HPDE6-E6E7 (cell line): ENCODE data around the gene CCDC57.
"Not testable (repeated sequence)": the region's sequence is repeated elsewhere in the genome, so short reads cannot be mapped to it uniquely, and the experiment has no call there.

ENCODE experiments used
- DNase-seq: peaks from one replicate; pipeline ENCODE4 v3.0.0; 2011; ENCODE audit warnings: missing footprints; ENCODE audit errors: extremely low spot score

Gene CCDC57

GRCh38 chr17:82222816-82223215, 10.2 kb upstream of the CCDC57 start:
- no peak for DNase-seq

DNA sequence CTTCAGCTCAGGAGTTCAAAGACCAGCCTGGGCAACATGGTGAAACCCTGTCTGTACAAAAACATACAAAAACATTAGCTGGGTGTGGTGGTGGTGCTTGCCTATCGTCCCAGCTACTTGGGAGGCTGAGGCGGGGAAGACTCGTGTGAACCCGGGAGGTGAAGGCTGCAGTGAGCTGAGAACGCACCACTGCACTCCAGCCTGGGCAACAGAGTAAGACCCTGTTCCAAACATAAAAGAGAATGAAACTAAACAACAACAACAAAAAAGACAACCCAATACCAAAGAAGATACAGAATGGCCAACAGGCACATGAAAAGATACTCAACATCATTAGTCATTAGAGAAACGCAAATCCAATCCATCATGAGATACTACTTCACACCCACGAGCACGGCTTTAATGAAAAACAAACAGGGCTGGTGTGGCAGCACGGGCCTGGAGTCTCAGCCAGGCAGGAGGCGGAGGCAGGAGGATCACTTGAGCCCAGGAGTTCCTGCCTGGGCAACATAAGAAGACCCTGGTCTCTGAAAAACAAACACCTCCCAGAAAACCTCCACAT, 8.8 kb upstream of the CCDC57 start:
- DNase-seq = no peak

DNA sequence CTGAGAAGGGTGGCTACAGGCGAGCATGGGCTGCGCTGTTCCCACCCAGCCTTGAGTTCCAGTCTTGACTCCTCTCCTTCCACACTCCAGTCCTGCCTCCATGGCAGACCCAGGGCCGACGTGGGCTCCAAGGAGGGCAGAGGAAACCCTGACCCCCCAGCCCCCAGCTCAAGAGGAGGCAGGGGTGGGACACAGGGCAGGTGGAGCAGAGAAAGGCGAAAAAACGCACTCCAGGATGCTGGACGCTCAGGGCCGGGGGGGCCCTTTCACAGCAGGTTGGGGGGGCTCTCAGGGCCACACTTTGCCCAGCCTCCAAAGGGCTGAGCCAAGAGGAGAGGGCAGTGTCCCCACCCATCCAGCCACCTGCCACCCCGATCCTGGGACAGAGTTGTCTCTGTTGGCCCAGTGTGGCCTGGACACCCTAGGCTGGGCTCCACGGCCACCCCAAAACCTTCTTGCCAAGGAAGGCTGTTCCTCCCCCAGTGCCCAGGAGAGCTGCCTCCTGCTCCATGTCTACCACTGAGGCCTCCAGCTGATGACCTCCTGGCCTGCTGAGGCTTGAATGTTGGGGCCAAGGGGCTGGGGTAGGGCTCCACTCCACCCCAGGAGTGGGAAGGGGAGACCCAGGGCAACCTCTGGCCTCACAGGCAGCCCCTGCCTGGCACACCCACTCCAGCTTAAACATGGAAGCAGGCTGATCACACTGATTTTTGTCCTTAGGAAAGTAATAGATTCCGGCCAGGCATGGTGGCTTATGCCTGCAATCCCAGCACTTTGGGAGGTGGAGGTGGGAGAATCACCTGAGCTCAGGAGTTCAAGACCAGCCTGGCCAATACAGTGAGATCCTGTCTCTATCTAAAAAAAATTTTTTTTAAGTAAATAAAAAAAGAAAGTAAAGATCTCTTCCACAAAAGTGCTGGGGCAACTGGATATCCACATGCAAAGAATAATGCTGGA, 7.4 kb upstream of the CCDC57 start:
- DNase-seq = no peak

DNA sequence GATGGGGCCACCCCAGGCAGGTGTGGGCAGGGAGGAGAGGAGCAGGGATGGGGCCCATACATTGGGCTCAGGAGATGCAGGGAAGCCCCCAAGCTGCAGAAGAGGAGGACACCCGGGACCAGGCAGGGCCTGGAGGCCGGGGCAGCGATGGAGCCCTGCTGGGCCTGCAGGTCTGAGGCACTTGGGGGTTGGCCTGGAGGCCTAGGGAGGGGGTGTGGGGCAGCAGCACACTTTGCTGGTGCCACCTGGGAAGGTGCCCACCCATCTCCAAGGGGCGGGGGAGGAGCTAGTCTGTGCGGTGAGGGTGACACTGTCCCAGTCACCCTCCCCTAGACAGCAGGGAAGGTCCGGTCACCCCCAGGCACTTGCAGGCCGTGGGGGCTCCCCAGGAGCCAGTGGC, 6.4 kb upstream of the CCDC57 start:
- DNase-seq = no peak

- DNase-seq = no peak
These were observed 5.9 kb upstream of the CCDC57 start for GRCh38 chr17:82218349-82219075.

DNA sequence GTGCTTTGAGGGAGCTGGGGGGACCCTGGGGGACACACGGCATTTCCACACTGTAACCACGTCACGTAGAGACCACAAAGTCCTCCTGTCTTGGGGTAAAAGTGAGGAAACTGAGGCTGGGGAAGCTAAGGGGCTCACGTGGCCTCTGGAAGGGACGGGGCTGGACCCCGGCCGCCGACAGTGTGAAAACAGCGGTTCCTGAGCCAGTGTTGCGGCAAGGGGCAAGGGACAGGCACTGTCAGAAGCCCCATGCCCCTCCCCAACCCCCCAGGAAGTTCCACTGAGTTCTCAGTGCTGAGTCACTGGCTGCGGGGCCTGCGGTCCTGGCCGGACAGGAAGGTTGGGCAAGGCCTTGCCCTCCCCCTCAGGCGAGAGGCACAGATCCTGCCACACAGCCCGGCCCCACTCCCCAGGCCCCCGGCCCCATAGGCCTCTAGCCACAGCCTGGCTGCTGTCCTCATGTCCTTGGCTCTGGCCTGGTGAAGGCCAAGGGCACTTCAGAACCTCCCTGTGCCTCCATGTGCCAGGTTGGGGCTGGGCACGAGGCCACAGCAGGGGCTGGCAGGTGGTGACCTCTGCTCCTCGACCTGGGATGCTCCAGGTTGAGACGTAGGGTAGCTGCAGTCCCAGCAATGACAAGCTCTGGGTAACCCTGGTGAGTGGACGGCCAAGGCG, 5.0 kb upstream of the CCDC57 start:
- DNase-seq = no peak

DNA sequence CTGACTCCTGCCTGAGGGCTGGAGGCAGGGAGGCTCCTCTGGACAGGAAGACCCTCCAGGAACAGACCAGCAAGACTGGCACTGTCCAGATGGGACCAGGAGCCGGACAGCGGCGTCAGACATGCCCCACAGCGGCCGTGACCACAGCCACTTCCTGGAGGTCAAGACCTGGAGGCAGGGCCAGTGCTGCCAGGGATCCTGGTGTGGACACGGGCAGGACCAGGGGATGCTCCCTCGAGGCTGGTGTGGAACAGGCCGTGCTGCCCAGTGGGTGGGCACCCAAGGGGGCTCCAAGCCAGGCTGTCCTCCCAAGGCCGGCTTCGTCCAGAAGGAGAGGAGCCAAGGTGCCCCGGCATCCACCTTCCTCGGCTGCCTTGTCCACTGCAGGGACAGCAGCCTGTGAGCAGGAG, 4.5 kb upstream of the CCDC57 start:
- no peak for DNase-seq

GRCh38 chr17:82216301-82217119, 3.9 kb upstream of the CCDC57 start:
- peak; percentile 69 for DNase-seq

- DNase-seq = no peak
These were observed 3.3 kb upstream of the CCDC57 start for GRCh38 chr17:82215972-82216300.

DNA sequence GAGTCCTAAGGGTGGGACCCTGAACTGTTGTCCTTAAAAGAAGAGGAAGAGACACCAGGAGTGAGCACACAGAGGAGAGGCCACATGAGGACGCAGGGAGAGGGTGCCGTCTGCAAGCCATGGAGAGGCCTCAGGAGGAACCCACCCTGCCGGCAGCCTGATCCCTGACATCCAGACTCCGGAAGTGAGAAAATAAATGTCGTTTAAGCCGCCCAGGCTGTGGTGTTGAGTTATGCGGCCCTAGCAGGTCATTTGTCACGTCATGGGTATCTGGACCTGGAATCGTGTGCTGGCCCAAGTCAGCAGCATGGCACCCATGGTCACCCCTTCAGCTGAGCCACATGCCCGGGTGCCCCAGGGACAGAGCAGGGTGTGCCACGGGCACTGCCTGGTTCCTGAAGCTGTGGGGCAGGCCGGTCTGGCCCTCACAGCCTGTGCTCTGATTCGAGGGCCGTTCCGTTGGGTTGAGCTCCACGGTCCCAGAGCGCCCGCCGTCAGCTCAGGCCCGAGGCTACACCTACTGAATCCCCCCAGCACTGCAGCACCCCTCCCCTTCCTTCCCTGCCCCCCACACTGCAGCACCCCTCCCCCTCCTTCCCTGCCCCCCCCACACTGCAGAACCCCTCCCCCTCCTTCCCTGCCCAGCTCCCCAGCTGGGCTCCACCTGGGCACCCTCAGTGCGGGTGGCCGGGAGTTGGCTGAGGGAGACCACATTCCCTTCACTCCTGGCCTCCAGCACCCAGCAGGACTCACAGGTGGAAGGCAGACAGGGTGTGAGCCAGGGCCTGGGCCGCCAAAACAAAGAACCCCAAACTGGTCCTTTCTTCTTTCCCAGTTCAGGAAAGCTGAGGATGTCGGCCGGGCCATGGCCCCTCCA, 2.7 kb upstream of the CCDC57 start:
- no peak for DNase-seq

DNA sequence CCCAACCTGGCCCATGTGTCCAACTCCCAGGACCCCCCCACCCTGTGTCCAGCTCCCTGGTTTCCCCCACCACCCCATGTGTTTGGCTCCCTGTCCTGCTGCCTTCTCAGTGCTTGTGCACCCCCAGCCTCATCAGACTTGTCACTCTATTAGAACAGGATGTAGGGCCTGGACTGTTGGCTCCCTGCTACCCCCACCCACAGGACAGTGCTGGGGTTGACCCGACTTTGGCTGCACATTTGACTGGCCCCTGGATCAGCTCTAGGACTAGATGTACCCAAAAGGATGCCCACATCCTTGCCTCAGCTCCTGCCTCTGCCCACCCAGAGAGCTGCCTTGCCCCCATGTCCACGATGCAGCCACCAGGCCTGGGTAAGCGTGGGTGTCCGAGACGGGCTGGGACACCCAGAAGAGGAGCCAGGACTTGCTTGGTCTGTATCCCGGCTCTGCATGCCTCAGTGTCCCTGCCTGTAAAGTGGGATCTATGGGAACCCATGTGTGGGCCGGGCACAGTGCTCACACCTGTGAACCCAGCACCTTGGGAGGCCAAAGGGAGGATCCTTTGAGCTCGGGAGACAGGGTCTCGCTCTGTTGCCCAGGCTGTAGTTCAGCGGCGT, 1.5 kb upstream of the CCDC57 start:
- no peak for DNase-seq

- peak; percentile 86 for DNase-seq
These were observed 789 bp upstream of the CCDC57 start for GRCh38 chr17:82213251-82214011.

DNA sequence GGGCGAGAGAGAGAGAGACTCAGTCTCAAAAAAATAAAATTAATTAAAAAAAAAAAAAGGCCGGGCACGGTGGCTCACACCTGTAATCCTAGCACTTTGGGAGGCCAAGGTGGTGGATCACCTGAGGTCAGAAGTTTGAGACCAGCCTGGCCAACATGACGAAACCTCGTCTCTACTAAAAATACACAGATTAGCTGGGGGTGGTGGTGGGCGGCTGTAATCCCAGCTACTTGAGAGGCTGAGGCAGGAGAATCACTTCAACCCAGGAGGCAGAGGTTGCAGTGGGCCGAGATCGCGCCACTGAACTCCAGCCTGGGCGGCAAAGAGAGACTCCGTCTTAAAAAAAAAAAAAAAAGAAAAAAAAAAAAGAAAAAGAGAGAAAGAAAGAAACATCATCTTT, 2.0 kb downstream of the CCDC57 start:
- not testable (repeated sequence) for DNase-seq

DNA sequence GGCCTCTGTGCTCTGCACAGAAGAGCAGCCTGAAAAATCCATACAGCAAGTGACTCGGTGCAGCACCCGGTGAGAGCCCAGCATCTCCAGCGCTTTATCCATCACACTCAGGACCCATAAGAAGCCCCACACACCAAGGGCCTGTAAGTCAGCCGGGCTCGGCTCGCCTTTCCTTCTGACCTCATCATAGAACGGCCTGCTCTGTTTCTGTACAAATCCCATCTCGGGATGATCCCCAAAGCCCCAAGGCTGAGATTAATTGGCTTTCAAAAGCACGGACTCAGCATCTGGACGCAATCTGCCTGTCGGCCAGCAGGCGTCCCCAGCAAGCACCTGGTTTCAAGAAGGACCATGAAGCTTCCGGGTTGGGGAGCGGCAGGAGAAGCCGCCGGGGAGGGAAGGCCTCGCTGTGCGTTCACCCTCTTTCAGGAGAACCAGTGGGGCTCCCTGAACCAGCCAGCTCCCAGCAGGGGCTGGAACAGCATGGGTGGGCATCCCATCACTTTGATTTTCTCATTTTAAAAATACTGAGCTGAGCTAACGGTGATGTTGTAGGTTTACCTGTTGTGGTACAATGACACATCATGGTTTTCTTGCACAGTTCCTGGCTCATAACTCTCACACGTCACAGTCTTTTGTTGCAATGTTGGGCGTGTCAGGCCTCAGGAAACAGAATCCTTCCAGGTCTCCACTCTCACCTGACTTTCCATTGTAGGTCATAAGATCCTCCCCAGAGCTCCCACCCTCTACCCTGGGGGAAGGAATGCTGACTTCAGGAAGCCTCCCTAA, 6.7 kb downstream of the CCDC57 start:
- peak; percentile 89 for DNase-seq

GRCh38 chr17:82204831-82205719, 7.6 kb downstream of the CCDC57 start:
- peak; percentile 88 for DNase-seq

DNA sequence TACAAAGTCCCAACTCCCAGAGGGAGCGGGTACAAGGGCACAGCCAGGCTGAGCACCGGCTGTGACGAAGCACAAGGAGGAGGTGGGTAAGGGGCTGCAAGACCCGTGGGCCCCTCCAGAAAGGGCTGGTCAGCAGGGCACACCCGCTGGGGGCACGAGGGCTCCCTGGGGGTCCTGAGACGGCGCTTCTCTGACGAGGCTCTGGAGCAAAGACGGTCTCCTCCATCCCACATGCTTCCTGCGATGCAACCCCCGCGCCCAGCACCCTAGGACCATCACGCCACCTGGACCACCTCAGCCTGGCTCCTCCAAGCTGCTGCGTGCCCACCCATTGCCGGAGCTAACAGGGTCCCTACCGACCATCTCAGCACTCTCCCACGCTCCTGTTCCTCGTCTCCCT, 8.7 kb downstream of the CCDC57 start:
- DNase-seq = no peak

DNA sequence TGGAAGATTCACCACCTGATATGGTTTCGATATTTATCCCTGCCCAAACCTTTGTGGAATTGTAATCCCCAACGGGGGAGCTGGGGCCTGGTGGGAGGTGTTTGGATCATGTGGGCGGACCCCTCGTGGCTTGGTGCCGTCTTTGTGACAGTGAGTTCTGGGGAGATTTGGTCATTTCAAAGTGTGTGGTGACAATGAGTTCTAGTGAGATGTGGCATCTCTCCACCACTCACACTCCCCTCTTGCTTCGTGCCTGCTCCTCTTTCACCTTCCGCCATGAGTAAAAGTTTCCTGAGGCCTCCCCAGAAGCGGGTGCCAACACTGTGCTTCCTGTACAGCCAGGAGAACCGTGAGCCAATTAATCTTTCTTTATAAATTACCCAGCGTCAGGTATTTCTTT, 9.7 kb downstream of the CCDC57 start:
- no peak for DNase-seq
